IPS-NIHi11 (cell line): ENCODE results near the gene DUS2.
"Not testable (repeated sequence)": the region's sequence is repeated elsewhere in the genome, so short reads cannot be mapped to it uniquely, and the experiment has no call there.

Experiments used
- DNase-seq: peaks from one replicate; pipeline ENCODE4 v3.0.0; 2012; ENCODE audit warnings: mixed read lengths, low spot score

DUS2 gene

DNA sequence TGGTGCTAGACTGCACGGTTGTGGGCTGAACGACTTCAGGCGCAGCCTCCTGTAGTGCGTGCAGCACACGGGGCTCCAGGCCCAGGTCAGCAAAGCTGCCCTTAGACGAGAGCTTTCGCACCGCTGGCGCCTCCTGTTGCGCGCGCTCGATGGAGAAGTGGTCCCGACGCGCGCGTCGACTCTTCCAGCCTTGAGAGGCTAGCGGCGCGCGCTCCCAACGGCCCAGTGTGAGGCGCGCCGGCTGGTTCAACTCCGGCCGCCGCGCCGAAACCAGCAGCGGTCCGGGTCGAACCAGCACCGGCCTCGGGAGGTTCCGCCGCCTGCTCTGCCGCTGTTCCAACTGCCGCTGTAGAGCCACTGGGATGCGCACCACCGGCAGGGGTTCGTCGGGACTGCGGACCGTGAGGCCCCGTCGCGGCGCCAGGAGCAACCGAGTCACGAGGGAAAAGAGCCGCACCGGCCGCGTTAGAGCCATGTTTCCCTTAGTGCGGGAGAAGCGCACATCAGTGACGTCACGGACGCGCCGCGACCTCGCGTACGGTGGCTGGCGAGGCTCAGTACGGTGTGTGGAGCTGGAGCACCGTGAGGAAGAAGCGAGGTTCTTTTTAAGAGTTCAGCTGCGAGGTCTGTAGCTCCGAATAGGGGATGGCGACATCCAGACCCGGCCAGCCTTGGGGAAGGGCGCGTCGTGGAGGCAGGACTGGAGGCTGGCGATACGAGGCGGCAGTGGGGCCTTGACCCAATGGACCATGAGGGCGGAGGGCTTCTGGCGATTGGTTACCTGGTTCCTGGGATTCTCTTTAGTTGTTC lies at the start of gene DUS2, which contains the start of gene DDX28:
Gene DUS2 (plus strand): TSS at position 557 of the 810 bp plus-strand sequence. CDS start 14,740 bp downstream, outside the sequence.
Gene DDX28 (minus strand): TSS at position 505 of the 810 bp plus-strand sequence. CDS start 30 bp downstream, at position 475.
- DNase-seq: peak; percentile 97

DNA sequence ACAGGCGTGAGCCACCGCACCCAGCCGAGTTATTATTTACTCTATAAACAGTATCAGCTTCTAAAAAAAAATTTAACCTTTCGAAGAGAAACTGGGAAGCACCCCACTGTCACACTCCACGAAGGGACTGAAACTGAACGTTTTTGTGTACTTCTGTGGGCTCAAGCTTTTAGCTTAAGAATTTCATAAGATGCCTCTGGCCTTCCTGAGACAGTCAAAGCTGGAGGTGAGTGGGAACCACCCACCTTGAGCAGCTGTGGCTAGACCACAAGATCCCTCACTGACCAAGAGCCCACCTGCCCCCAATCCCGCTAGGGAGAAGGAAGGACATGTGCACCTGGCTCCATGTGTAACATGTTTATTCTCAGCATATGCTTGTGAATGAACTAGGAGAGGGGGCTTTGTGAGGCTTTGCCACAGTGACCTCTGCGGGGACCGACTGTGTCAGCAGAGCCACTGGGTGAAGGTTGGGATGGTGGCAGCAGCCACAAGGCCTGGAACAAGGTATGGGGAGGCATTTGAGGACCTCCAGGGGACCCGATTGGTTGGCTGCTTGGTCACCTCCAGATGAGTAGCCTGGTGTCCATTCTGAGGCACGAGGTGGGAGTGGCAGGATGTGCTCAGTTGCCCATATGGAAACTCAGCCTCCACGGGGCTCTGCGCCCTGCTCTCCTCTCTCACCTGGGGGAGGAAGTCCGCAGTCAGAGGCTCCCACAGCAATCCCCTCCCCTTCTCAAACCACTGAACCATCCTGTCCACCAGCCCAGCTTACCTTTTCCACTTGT lies 47.6 kb upstream of the DUS2 start:
- no peak for DNase-seq

- DNase-seq: no peak
Observed at GRCh38 chr16:67976205-67976604, 46.9 kb upstream of the DUS2 start.

DNA sequence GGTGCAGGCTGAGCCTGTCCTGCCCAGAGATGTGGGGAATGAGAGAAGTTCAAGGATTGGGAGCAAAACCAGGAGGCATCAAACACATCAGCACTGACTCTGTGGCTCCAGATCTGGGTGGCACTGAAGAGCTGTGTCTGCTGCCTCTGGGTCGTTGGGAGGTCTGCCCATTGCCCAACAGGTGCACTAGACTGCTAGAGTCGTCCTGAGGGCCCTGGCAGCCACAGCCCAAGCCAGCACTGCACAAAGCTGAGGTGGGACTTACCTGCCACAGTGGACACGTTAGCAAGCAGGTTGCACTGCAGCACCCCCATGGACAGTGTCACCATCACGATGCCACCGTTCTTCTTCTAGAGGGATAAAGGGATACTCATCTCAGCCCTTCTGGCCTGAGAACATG lies 46.1 kb upstream of the DUS2 start:
- no peak for DNase-seq

GRCh38 chr16:67977469-67978227 lies 45.4 kb upstream of the DUS2 start:
- DNase-seq: no peak

DNA sequence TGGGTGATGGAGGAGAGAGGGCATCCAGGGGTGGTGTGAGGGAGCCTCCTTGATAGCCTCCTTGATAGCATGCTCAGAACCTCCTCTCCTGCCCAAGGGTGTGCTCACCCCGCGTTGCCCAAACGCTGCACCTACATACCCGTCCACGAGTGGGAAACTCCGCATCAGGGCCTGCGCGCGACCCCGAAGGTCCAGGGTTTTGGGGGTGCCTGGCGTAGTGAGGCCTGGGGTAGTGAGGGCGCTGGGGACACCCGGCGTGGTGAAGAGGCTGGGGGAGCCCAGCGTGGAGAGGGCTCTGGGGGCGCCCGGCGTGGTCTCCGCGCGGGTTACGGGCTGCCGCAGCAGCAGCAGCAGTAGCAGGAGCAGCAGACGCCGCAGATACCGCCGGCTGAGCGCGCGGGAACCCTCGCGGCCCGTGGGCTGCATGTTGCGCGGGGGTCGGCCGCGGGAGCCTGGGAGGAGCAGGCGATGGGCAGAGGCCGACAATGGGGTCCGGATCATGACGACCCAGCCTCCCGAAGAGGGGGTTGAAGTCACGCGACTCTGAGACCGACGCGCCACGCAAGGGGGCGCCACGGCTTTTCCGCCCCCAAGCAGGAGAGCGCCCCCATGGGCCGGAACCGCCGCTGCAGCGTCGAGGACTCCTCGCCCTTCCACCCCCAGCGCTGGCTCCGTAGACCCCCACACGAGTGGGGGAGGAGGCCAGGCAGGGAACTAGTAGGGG lies 43.0 kb upstream of the DUS2 start, which contains the start of gene DPEP3:
Gene DPEP3 (minus strand): TSS at position 545 of the 724 bp plus-strand sequence. CDS start 119 bp downstream, at position 426.
- DNase-seq: peak; percentile 75

- no peak for DNase-seq
Observed at GRCh38 chr16:67982011-67982696, 40.9 kb upstream of the DUS2 start.

DNA sequence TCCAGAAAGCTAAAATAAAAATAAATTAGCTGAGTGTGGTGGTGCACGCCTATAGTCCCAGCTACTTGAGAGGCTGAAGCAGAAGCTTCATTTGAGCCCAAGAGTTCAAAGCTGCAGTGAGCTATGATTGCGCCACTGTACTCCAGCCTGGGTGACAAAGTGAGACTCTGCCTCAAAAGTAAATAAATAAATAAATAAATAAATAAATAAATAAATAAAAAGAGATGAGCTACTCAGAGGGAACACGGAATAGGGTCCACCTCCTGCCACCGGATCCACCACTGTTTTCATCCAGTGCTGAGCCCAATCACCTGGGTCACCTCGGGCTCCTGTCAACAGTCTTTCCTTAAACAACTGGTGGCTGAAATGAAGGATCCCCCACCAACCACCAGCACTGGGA lies 36.1 kb upstream of the DUS2 start:
- DNase-seq: no peak

GRCh38 chr16:67987460-67988160 lies 35.5 kb upstream of the DUS2 start:
- no peak for DNase-seq

DNA sequence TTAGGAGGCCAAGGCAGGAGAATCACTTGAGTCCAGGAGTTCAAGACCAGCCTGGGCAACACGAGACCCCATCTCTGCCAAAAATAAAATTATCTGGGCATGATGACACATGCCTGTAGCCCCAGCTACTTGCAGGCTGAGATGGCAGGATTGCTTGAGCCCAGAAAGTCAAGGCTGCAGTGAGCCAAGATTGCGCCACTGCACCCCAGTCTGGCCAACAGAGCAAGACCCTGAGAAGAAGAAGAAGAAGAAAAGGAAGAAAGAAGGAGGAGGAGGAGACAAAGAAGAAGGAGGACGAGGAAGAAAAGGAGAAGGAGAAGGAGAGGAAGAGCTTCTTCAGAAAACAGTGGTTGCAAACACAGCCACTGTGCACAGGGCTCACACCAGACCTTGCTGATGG lies 34.4 kb upstream of the DUS2 start:
- no peak for DNase-seq

DNA sequence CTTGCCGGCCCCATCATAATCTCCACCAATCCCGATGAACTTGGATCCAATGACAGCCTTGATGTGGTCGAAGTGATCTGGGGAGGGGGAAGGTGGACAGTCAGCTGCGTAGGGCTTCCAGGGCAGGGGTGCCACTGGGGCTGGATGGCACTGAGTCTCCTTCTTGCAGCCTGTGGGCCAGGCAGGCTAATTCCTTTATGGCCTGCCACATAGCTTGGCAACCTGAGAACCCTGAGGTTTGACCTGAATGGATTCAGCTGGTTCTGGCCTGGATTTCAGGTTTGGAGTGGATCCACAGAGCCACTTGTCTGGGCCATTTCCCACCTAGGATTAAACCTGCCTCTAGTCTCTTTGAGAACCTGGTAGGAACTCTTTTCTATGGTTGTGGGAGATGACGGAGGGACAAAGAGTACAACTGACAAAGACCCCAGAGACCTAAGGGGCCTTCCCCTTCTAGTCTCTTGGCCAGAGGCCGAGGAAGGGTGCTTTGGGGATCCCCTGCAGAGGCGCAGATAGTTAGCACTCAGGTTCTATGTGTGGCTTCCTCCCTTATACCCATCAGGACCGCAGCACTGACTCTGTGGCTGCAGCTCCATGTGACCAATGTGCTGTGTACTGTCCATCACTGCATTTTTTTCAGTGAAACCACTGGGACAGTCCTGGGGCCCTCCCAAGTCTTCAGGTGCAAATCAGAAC lies 33.6 kb upstream of the DUS2 start:
- no peak for DNase-seq

- DNase-seq: no peak
Observed at GRCh38 chr16:67990018-67990386, 33.1 kb upstream of the DUS2 start.

- DNase-seq: no peak
Observed at GRCh38 chr16:67992661-67993206, 30.4 kb upstream of the DUS2 start.

- DNase-seq: peak; percentile 94
Observed at GRCh38 chr16:67993207-67994039, 29.7 kb upstream of the DUS2 start.

GRCh38 chr16:67994040-67994408 lies 29.1 kb upstream of the DUS2 start:
- DNase-seq: not testable (repeated sequence)

DNA sequence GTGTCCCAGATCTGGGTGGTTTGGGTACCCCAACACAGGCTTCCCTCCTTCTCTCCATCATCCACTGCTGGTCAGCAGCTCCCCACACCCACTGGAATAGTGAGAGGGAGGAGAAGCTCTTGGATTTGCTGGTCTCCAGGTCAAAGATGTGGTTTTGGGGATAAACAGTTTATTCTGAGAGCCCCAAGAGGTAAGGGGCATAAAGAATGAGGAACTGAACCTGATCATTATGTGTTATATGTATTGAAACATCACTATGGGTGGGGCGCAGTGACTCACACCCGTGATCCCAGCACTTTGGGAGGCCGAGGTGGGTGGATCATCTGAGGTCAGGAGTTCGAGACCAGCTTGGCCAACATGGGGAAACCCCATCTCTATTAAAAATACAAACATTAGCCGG lies 27.7 kb upstream of the DUS2 start:
- DNase-seq: no peak

GRCh38 chr16:67996666-67997065 lies 26.4 kb upstream of the DUS2 start:
- DNase-seq: no peak

DNA sequence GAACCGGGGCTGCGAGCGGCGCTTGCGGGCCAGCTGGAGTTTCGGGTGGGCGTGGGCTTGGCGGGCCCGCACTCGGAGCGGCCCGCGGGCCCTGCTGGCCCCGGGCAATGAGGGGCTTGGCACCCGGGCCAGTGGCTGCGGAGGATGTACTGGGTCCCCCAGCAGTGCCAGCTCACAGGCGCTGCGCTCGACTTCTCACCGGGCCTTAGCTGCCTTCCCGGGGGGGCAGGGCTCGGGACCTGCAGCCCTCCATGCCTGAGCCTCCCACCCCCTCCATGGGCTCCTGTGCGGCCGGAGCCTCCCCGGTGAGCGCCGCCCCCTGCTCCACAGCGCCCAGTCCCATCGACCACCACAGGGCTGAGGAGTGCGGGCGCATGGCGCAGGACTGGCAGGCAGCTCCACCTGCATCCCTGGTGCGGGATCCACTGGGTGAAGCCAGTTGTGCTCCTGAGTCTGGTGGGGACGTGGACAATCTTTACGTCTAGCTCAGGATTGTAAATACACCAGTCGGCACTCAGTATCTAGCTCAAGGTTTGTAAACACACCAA lies 24.8 kb upstream of the DUS2 start:
- not testable (repeated sequence) for DNase-seq
